HEK293T (cell line): ENCODE measurements around the gene LIN37.

Experiments used
- BHLHE40 ChIP-seq: fragments of 450-650 bp; IDR thresholded peaks from 2 replicates; pipeline ENCODE4 v1.6.1; 2016; ENCODE audit warnings: mild to moderate bottlenecking, moderate library complexity, borderline replicate concordance
- CTBP1 ChIP-seq: fragments of 450-650 bp; IDR thresholded peaks from 2 replicates; pipeline ENCODE4 v1.6.1; 2016; ENCODE audit warnings: borderline replicate concordance
- ELF4 ChIP-seq: fragments of 450-650 bp; IDR thresholded peaks from 2 replicates; pipeline ENCODE4 v1.6.1; 2017; ENCODE audit warnings: antibody characterized with exemption
- FOXM1 ChIP-seq: fragments of 450-650 bp; IDR thresholded peaks from 2 replicates; pipeline ENCODE4 v1.6.1; 2017; ENCODE audit warnings: mild to moderate bottlenecking, borderline replicate concordance
- L3MBTL2 ChIP-seq: fragments of 450-650 bp; conservative IDR thresholded peaks from 2 replicates; pipeline ENCODE4 v1.6.1; 2016; ENCODE audit warnings: mild to moderate bottlenecking
- SUZ12 ChIP-seq: fragments of 450-650 bp; IDR thresholded peaks from 2 replicates; pipeline ENCODE4 v1.6.1; 2016; ENCODE audit warnings: mild to moderate bottlenecking

GRCh38 chr19:35792888-35793287 is 44.5 kb downstream of the LIN37 start:
- TF ChIP-seq ELF4 (no peak), SUZ12 (no peak), CTBP1 (no peak), FOXM1 (no peak), L3MBTL2 (no peak), BHLHE40 (no peak)
